K562 (cell line): ENCODE measurements around the gene TRA2B. TPM values are rescaled to one million over a fixed set of nuclear protein-coding genes. Genes with fewer than 3 reads are reported as not detected.

ENCODE experiments used
- ARID2 ChIP-seq: fragments of 450-650 bp; IDR thresholded peaks from 2 replicates; pipeline ENCODE4 v1.6.1; 2017; ENCODE audit warnings: antibody characterized with exemption, mild to moderate bottlenecking
- EP300 ChIP-seq: IDR thresholded peaks from 2 replicates; pipeline ENCODE4 v1.6.1; 2012; ENCODE audit warnings: low read length, improper control_type of control experiment
- ETS1 ChIP-seq: conservative IDR thresholded peaks from 2 replicates; pipeline ENCODE4 v1.6.1; 2011; ENCODE audit warnings: low read depth, mild to moderate bottlenecking, low read length; ENCODE audit not compliant: control insufficient read depth
- GATAD2B ChIP-seq: fragments of 450-650 bp; IDR thresholded peaks from 2 replicates; pipeline ENCODE4 v1.6.1; 2017; ENCODE audit warnings: mild to moderate bottlenecking, borderline replicate concordance
- IRF1 ChIP-seq: sonication (generic); formaldehyde crosslinking; IDR thresholded peaks from 2 replicates; pipeline ENCODE4 v1.8.0; 2022; ENCODE audit warnings: missing genetic modification reagents, mild to moderate bottlenecking, borderline replicate concordance
- MAFK ChIP-seq: IDR thresholded peaks from 2 replicates; pipeline ENCODE4 v1.6.1; 2011; ENCODE audit warnings: low read length, improper control_type of control experiment
- MEF2D ChIP-seq: conservative IDR thresholded peaks from 2 replicates; pipeline ENCODE4 v1.6.1; 2016; ENCODE audit warnings: low read depth, missing genetic modification characterization, missing compliant biosample characterization
- NR1H2 ChIP-seq: sonication (generic); formaldehyde crosslinking; IDR thresholded peaks from 2 replicates; pipeline ENCODE4 v1.4.0; 2020; ENCODE audit warnings: mild to moderate bottlenecking, missing genetic modification reagents
- PCBP2 ChIP-seq: fragments of 200-400 bp; formaldehyde crosslinking; IDR thresholded peaks from 2 replicates; pipeline ENCODE4 v1.6.1; 2018; ENCODE audit warnings: low read length, low read depth, mild to moderate bottlenecking, moderate library complexity; ENCODE audit not compliant: poor library complexity, severe bottlenecking
- PHB2 ChIP-seq: fragments of 450-650 bp; IDR thresholded peaks from 2 replicates; pipeline ENCODE4 v1.6.1; 2017; ENCODE audit warnings: low read depth
- PRDM10 ChIP-seq: fragments of 450-650 bp; IDR thresholded peaks from 2 replicates; pipeline ENCODE4 v1.6.1; 2018; ENCODE audit not compliant: partially characterized antibody
- RBBP5 ChIP-seq: fragments of 200-600 bp; sonication (generic); IDR thresholded peaks from 2 replicates; pipeline ENCODE4 v1.6.1; 2012; ENCODE audit warnings: borderline replicate concordance, mild to moderate bottlenecking, low read length, control low read depth, inconsistent platforms; ENCODE audit not compliant: insufficient read depth, poor library complexity, severe bottlenecking
- SIRT6 ChIP-seq: IDR thresholded peaks from one replicate; pipeline ENCODE4 v1.6.1; 2012; ENCODE audit warnings: low read depth, mild to moderate bottlenecking, control low read depth, inconsistent platforms, low read length, moderate library complexity
- ZBTB7A ChIP-seq: IDR thresholded peaks from 2 replicates; pipeline ENCODE4 v1.6.1; 2011; ENCODE audit warnings: low read depth, mild to moderate bottlenecking, low read length, moderate library complexity, borderline replicate concordance; ENCODE audit not compliant: control insufficient read depth
- ZNF165 ChIP-seq: fragments of 250-450 bp; sonication (Bioruptor Pico); IDR thresholded peaks from 2 replicates; pipeline ENCODE4 v1.4.0; 2020; ENCODE audit warnings: borderline replicate concordance
- ZNF184 ChIP-seq: sonication (generic); formaldehyde crosslinking; IDR thresholded peaks from 2 replicates; pipeline ENCODE4 v1.5.0; 2020; ENCODE audit warnings: missing genetic modification reagents
- ZNF197 ChIP-seq: fragments of 200-800 bp; sonication (Bioruptor generic); IDR thresholded peaks from 2 replicates; pipeline ENCODE4 v1.6.1; 2016; ENCODE audit warnings: low read depth, missing genetic modification characterization, missing compliant biosample characterization
- ZNF3 ChIP-seq: fragments of 250-450 bp; sonication (Bioruptor Pico); IDR thresholded peaks from 2 replicates; pipeline ENCODE4 v1.5.0; 2021; ENCODE audit warnings: mild to moderate bottlenecking, moderate library complexity
- ZNF507 ChIP-seq: conservative IDR thresholded peaks from 2 replicates; pipeline ENCODE4 v1.6.1; 2017; ENCODE audit warnings: missing genetic modification characterization, missing compliant biosample characterization
- ZNF511 ChIP-seq: sonication (generic); formaldehyde crosslinking; IDR thresholded peaks from 2 replicates; pipeline ENCODE4 v1.8.0; 2022; ENCODE audit warnings: mild to moderate bottlenecking, missing genetic modification reagents
- polyA plus RNA-seq, 8 experiments: library from polyadenylated mRNA; depleted of rRNA in 4 of 8; stranded (reverse) in 5 of 8; unstranded in 3 of 8; fragments of >200 nt; fragmentation: Nextera tagmentation in 2 of 8; fragmentation: Illumina TruSeq in 1 of 8; extraction: Ambion mirVana in 2 of 8; extraction: Trizol in 1 of 8; gene quantifications; 2 replicates each; pipeline versions ENCODE4 v1.2.1 to v1.2.3, GENCODE V29; 2011 to 2014; ENCODE audit warnings: inconsistent platforms in 1 of 8, missing spikeins in 1 of 8
- total RNA-seq, 7 experiments: library from RNA; depleted of rRNA in 6 of 7; stranded (reverse); fragments of >200 nt in 6 of 7; fragmentation: Illumina TruSeq in 2 of 7; extraction: Trizol in 2 of 7; gene quantifications; 2 replicates each; pipeline versions ENCODE4 v1.2.1 to v1.2.3, GENCODE V29; 2011 to 2021; ENCODE audit warnings: low replicate concordance in 1 of 7

Gene TRA2B
- total and polyA plus RNA-seq, 9 of the 15 experiments (the other 6 are each of a cell fraction or from before 2014, with no cell fraction given) = 105 to 411 (median 278) TPM

- TF ChIP-seq ZNF511 (CRISPR knock-in tag) = peak; percentile 82
- TF ChIP-seq GATAD2B = no peak
- no peak for TF ChIP-seq PCBP2
- no peak for TF ChIP-seq PRDM10
- TF ChIP-seq ZNF3 (CRISPR knock-in tag) = no peak
- peak; percentile 34 for TF ChIP-seq RBBP5
- TF ChIP-seq ETS1 = peak; percentile 92
- no peak for TF ChIP-seq ZNF184
- no peak for TF ChIP-seq MEF2D (tag)
- no peak for TF ChIP-seq ZNF507 (tag)
- TF ChIP-seq MAFK = no peak
- no peak for TF ChIP-seq PHB2
- no peak; the same call in 1 of the 2 replicates for TF ChIP-seq ZBTB7A
- TF ChIP-seq EP300 = peak; percentile 35
- TF ChIP-seq NR1H2 (CRISPR knock-in tag) = peak; percentile 96
- peak; percentile 71; the same call in 1 of the 2 replicates for TF ChIP-seq ZNF197 (CRISPR knock-in tag)
- no peak for TF ChIP-seq ARID2
- TF ChIP-seq IRF1 (CRISPR knock-in tag) = 0 out of 2 replicates have a peak, but pooled peaks have one; percentile 13
- TF ChIP-seq ZNF165 (CRISPR knock-in tag) = no peak
- TF ChIP-seq SIRT6 = no peak
Measured at GRCh38 chr3:185937689-185938374, at the start of gene TRA2B (continued).
